ENCODE measurements around the gene KLHL4. TPM values are rescaled to one million over a fixed set of nuclear protein-coding genes. Genes with fewer than 3 reads are reported as not detected.

The KLHL4 gene
- total and polyA plus RNA-seq, 10 of the 15 experiments (the other 5 are each of a cell fraction or from before 2014, with no cell fraction given), result 0.03 TPM; not detected in 8

DNA sequence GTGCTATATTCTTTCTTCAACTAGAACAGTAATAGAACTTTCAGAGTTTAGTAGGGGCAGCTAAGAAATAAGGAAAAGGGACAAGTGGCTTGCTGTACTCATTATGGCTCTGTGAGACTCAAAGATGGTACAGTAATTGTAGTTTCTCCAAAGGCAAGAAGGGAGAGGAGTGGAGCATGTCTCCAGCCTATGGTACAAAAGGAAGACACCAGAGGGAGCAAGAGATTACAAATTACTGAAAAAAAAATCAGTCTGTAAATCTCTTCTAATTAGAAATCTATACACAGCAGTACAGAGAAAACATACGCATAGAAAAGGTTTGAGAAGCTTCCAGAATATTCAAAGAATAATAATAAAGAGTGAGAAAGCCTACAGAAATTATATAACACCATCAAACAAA lies 61.4 kb downstream of the KLHL4 start:
- H3K4me3 ChIP-seq, result no peak overlapping the region
- no peak overlapping the region for H3K9ac ChIP-seq (ENCODE audit: control insufficient read depth, insufficient read depth, low read length)
- H3K9me3 ChIP-seq (replicated peaks; ENCODE audit: control insufficient read depth, insufficient read depth, low read length), result no peaks in the 10 kb centered on the region
- SMC1A ChIA-PET (ENCODE audit: uncharacterized antibody, unreplicated experiment), result no interaction called here
- H3K27me3 ChIP-seq (replicated peaks in 1 of 2; ENCODE audit: control insufficient read depth in 2 of 2, insufficient read depth in 2 of 2, low read length in 1 of 2), result no peaks in the 10 kb centered on the region
- DNase-seq (ENCODE audit: low read depth, low spot score) (no peak), FAIRE-seq (no peak), ATAC-seq (no peak)
- POLR2A ChIA-PET, result no interaction called here
- no peak overlapping the region for H3K27ac ChIP-seq (ENCODE audit: control insufficient read depth, insufficient read depth)
- RAD21 ChIA-PET (ENCODE audit: unreplicated experiment), result no interaction called here
- H3K36me3 ChIP-seq (ENCODE audit: control insufficient read depth in 2 of 2, insufficient read depth in 2 of 2, low read length in 1 of 2), result no peaks in the 10 kb centered on the region
- in situ Hi-C loops (cut with MboI), result no loop called here
- no TSS peak for BruUV-seq (replicated peaks)
- intact Hi-C loops (cut with micrococcal nuclease; ENCODE audit: unreplicated experiment), result no loop called here
- no peak overlapping the region for H3K4me2 ChIP-seq (ENCODE audit: control insufficient read depth, insufficient read depth)
- H3K4me1 ChIP-seq (ENCODE audit: control insufficient read depth, insufficient read depth, low read length), result no peaks in the 10 kb centered on the region
- 43% methylated on average over 1 of the region's 1 CpG for WGBS (ENCODE audit: insufficient coverage, insufficient replicate concordance, low lambda C conversion rate, missing lambda C conversion rate)
- no peaks in the 10 kb centered on the region for H3K79me2 ChIP-seq (ENCODE audit: control insufficient read depth, insufficient read depth, low read length)
- CTCF ChIA-PET, result no interaction called here
- no peak for TF ChIP-seq ZNF384 (IDR thresholded peaks at IDR 0.05; ENCODE audit: borderline replicate concordance, low read depth, low read length)
- TF ChIP-seq SMAD1 (IDR thresholded peaks at IDR 0.05; ENCODE audit: low read depth, partially characterized antibody), result no peak
- TF ChIP-seq SMC3 (IDR thresholded peaks at IDR 0.05; ENCODE audit: borderline replicate concordance, low read length), result no peak
- no peak for TF ChIP-seq SIX5 (IDR thresholded peaks at IDR 0.05; ENCODE audit: low read depth, low read length, severe bottlenecking)
- no peak for TF ChIP-seq SUPT20H (IDR thresholded peaks at IDR 0.05; ENCODE audit: borderline replicate concordance, control insufficient read depth, low read depth, low read length)
- TF ChIP-seq BHLHE40 (IDR thresholded peaks at IDR 0.05; ENCODE audit: borderline replicate concordance in 1 of 2, low read depth in 2 of 2, low read length in 1 of 2), result no peak
- no peak for TF ChIP-seq KDM1A (IDR thresholded peaks at IDR 0.05; ENCODE audit: borderline replicate concordance)
- no peak for TF ChIP-seq JUND (IDR thresholded peaks at IDR 0.05; ENCODE audit: low read depth, low read length)
- TF ChIP-seq, protein P1, sequence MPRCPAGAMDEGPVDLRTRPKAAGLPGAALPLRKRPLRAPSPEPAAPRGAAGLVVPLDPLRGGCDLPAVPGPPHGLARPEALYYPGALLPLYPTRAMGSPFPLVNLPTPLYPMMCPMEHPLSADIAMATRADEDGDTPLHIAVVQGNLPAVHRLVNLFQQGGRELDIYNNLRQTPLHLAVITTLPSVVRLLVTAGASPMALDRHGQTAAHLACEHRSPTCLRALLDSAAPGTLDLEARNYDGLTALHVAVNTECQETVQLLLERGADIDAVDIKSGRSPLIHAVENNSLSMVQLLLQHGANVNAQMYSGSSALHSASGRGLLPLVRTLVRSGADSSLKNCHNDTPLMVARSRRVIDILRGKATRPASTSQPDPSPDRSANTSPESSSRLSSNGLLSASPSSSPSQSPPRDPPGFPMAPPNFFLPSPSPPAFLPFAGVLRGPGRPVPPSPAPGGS (IDR thresholded peaks at IDR 0.05; ENCODE audit: borderline replicate concordance, insufficient read depth, low read depth, low read length, poor library complexity, severe bottlenecking), result no peak
- TF ChIP-seq NFYB (IDR thresholded peaks at IDR 0.05; ENCODE audit: insufficient read depth, low read depth, low read length), result no peak
- no peak for TF ChIP-seq MXI1 (IDR thresholded peaks at IDR 0.05; ENCODE audit: low read depth, low read length)
- H2AFZ ChIP-seq (ENCODE audit: control insufficient read depth, low read depth, low read length), result no peak overlapping the region
- H4K20me1 ChIP-seq (ENCODE audit: control insufficient read depth, insufficient read depth), result no peaks in the 10 kb centered on the region
